GM23338 (cell line): ENCODE data around the gene C2orf68. TPM values are rescaled to one million over a fixed set of nuclear protein-coding genes. Genes with fewer than 3 reads are reported as not detected.

Experiments
- ATAC-seq: fragments of 200-7000 bp; cut with Tn5 transposase; 3 replicates; pipeline ENCODE4 v1.9.1; 2020
- DNase-seq: peaks from one replicate; pipeline ENCODE4 v3.0.0-alpha.2; 2015; ENCODE audit warnings: low spot score
- H2AFZ ChIP-seq: fragments of 200-600 bp; sonication (generic); 2 replicates; pipeline ENCODE4 v1.8.0; 2016; ENCODE audit warnings: antibody characterized with exemption, mild to moderate bottlenecking, moderate library complexity
- H3F3A ChIP-seq: fragments of 200-600 bp; sonication (generic); replicated peaks from 2 replicates; pipeline ENCODE4 v1.8.0; 2017; ENCODE audit warnings: antibody characterized with exemption, mixed run types, low read depth
- H3K27ac ChIP-seq: fragments of 200-600 bp; sonication (generic); 2 replicates; pipeline ENCODE4 v1.6.1; 2016; ENCODE audit warnings: low read depth
- H3K27me3 ChIP-seq: fragments of 200-600 bp; sonication (generic); 2 replicates; pipeline ENCODE4 v1.8.0; 2016; ENCODE audit warnings: mild to moderate bottlenecking, mixed run types, moderate library complexity; ENCODE audit not compliant: insufficient read depth
- H3K36me3 ChIP-seq: fragments of 200-600 bp; sonication (generic); 2 replicates; pipeline ENCODE4 v1.8.0; 2016; ENCODE audit warnings: mild to moderate bottlenecking; ENCODE audit not compliant: insufficient read depth
- H3K4me1 ChIP-seq: fragments of 200-600 bp; sonication (generic); 2 replicates; pipeline ENCODE4 v1.8.0; 2016; ENCODE audit warnings: mild to moderate bottlenecking, moderate library complexity; ENCODE audit not compliant: insufficient read depth
- H3K4me2 ChIP-seq: fragments of 200-600 bp; sonication (generic); 2 replicates; pipeline ENCODE4 v1.7.1; 2017; ENCODE audit warnings: mixed run types
- H3K4me3 ChIP-seq: fragments of 200-600 bp; sonication (generic); 2 replicates; pipeline ENCODE4 v1.6.1; 2016; ENCODE audit warnings: mixed run types
- H3K79me2 ChIP-seq: fragments of 200-600 bp; sonication (generic); replicated peaks from 2 replicates; pipeline ENCODE4 v1.8.0; 2017; ENCODE audit warnings: mild to moderate bottlenecking; ENCODE audit not compliant: insufficient read depth
- H3K9me2 ChIP-seq: fragments of 200-600 bp; sonication (generic); 2 replicates; pipeline ENCODE4 v1.8.0; 2017; ENCODE audit not compliant: insufficient read depth
- H4K20me1 ChIP-seq: fragments of 200-600 bp; sonication (generic); replicated peaks from 2 replicates; pipeline ENCODE4 v1.8.0; 2017; ENCODE audit warnings: mild to moderate bottlenecking; ENCODE audit not compliant: insufficient read depth
- H3K27ac Mint-ChIP-seq: 2 replicates; pipeline ENCODE4 v1.8.0; 2020; ENCODE audit warnings: inconsistent platforms, mild to moderate bottlenecking, moderate library complexity, mixed read lengths
- H3K27me3 Mint-ChIP-seq: 3 replicates; pipeline ENCODE4 v1.8.0; 2022; ENCODE audit warnings: low read depth, mild to moderate bottlenecking, moderate library complexity, mixed read lengths, inconsistent platforms; ENCODE audit not compliant: insufficient read depth, poor library complexity
- H3K36me3 Mint-ChIP-seq: 3 replicates; pipeline ENCODE4 v1.8.0; 2021; ENCODE audit warnings: low read depth, mild to moderate bottlenecking, inconsistent platforms, moderate library complexity, mixed read lengths
- H3K4me1 Mint-ChIP-seq: 3 replicates; pipeline ENCODE4 v1.8.0; 2020; ENCODE audit warnings: mild to moderate bottlenecking, inconsistent platforms, mixed read lengths
- H3K4me3 Mint-ChIP-seq: 3 replicates; pipeline ENCODE4 v1.8.0; 2021; ENCODE audit warnings: moderate library complexity, mild to moderate bottlenecking, inconsistent platforms, mixed read lengths
- H3K9me3 Mint-ChIP-seq: 3 replicates; pipeline ENCODE4 v1.8.0; 2020; ENCODE audit warnings: moderate library complexity, mild to moderate bottlenecking, inconsistent platforms, mixed read lengths
- CREB1 ChIP-seq: fragments of 250-450 bp; sonication (Bioruptor Pico); IDR thresholded peaks from 2 replicates; pipeline ENCODE4 v1.5.0; 2020; ENCODE audit warnings: low read depth, mild to moderate bottlenecking, moderate library complexity
- CTCF ChIP-seq, 2 experiments: fragments of 200-600 bp in 1 of 2; sonication (generic) in 1 of 2; conservative IDR thresholded peaks; 2 replicates each; pipeline versions ENCODE4 v1.5.1 to v1.6.1; 2016 to 2017; ENCODE audit warnings: antibody characterized with exemption in 2 of 2, low read depth in 2 of 2, mild to moderate bottlenecking in 2 of 2, moderate library complexity in 1 of 2
- ETS1 ChIP-seq: IDR thresholded peaks from 2 replicates; pipeline ENCODE4 v1.6.1; 2016; ENCODE audit warnings: antibody characterized with exemption
- EZH2 ChIP-seq: fragments of 200-600 bp; sonication (generic); IDR thresholded peaks from one replicate; pipeline ENCODE4 v1.8.0; 2017; ENCODE audit warnings: antibody characterized with exemption, mild to moderate bottlenecking, low read depth; ENCODE audit not compliant: unreplicated experiment
- EZH2phosphoT487 ChIP-seq: fragments of 200-600 bp; sonication (generic); IDR thresholded peaks from one replicate; pipeline ENCODE4 v1.8.1; 2018; ENCODE audit warnings: antibody characterized with exemption; ENCODE audit not compliant: unreplicated experiment
- JUNB ChIP-seq: IDR thresholded peaks from one replicate; pipeline ENCODE4 v1.6.1; 2016; ENCODE audit warnings: antibody characterized with exemption; ENCODE audit not compliant: unreplicated experiment
- NANOG ChIP-seq: IDR thresholded peaks from 2 replicates; pipeline ENCODE4 v1.6.1; 2016; ENCODE audit warnings: antibody characterized with exemption, borderline replicate concordance
- POLR2AphosphoS5 ChIP-seq: IDR thresholded peaks from 2 replicates; pipeline ENCODE4 v1.6.1; 2016; ENCODE audit warnings: antibody characterized with exemption, low read depth
- REST ChIP-seq: IDR thresholded peaks from one replicate; pipeline ENCODE4 v1.6.1; 2018; ENCODE audit warnings: antibody characterized with exemption; ENCODE audit not compliant: unreplicated experiment
- STAT1 ChIP-seq: IDR thresholded peaks from one replicate; pipeline ENCODE4 v1.6.1; 2016; ENCODE audit warnings: antibody characterized with exemption; ENCODE audit not compliant: unreplicated experiment
- ZNF114 ChIP-seq: fragments of 250-450 bp; sonication (Bioruptor Pico); IDR thresholded peaks from 2 replicates; pipeline ENCODE4 v1.5.0; 2020; ENCODE audit warnings: mild to moderate bottlenecking, moderate library complexity
- ZNF331 ChIP-seq: fragments of 250-450 bp; sonication (Bioruptor Pico); IDR thresholded peaks from 2 replicates; pipeline ENCODE4 v1.5.0; 2020; ENCODE audit warnings: low read depth, mild to moderate bottlenecking, moderate library complexity
- ZNF462 ChIP-seq: fragments of 250-450 bp; sonication (Bioruptor Pico); IDR thresholded peaks from 2 replicates; pipeline ENCODE4 v1.5.0; 2020; ENCODE audit warnings: mild to moderate bottlenecking, moderate library complexity
- polyA plus RNA-seq: library from polyadenylated mRNA; unstranded; fragments of >200 nt; fragmentation: Nextera tagmentation; extraction: Ambion mirVana; gene quantifications from 2 replicates; pipeline ENCODE4 v1.2.1, GENCODE V29; 2016
- total RNA-seq: library from RNA; depleted of rRNA; stranded (reverse); fragments of >200 nt; shearing (Covaris generic); gene quantifications from 2 replicates; pipeline ENCODE4 v1.2.3, GENCODE V29; 2014

C2orf68 gene
- total and polyA plus RNA-seq, 2 experiments from 2014 or later: 26.8 to 76.4 TPM

- Mint-ChIP-seq H3K36me3 (peaks cover 41% of the 10 kb centered on the region), H3K27me3 (peaks cover 17% of the 10 kb centered on the region), H3K4me3 (no peak overlapping the region), H3K9me3 (peaks cover 3% of the 10 kb centered on the region; the same call in 1 of the 3 replicates), H3K4me1 (peaks cover 17% of the 10 kb centered on the region), H3K27ac (no peak overlapping the region)
- Histone ChIP-seq H3K4me3 (no peak overlapping the region), H2AFZ (no peak overlapping the region), H3K9me2 (no peaks in the 10 kb centered on the region), H3K79me2 (peaks cover 29% of the 10 kb centered on the region), H3K4me1 (peaks cover 3% of the 10 kb centered on the region; the same call in 1 of the 2 replicates), H3F3A (peaks cover 18% of the 10 kb centered on the region; the same call in 1 of the 2 replicates), H3K4me2 (no peak overlapping the region), H4K20me1 (peaks cover 30% of the 10 kb centered on the region), H3K27me3 (no peaks in the 10 kb centered on the region), H3K27ac (no peak overlapping the region; the same call in 1 of the 2 replicates), H3K36me3 (0 out of 2 replicates have a peak, but pooled peaks cover 3% of the 10 kb centered on the region)
- TF ChIP-seq ETS1 (no peak), REST (no peak), ZNF331 (CRISPR knock-in tag) (no peak), CTCF (conservative IDR thresholded peaks at IDR 0.05; ENCODE audit: low read depth in 2 of 2) (no peak), JUNB (no peak), STAT1 (no peak), POLR2AphosphoS5 (no peak), EZH2 (no peak), ZNF114 (CRISPR knock-in tag) (no peak), ZNF462 (no peak), CREB1 (CRISPR knock-in tag) (no peak), NANOG (no peak), EZH2phosphoT487 (no peak)
- ATAC-seq (no peak), DNase-seq (no peak)
These were observed 6.3 kb downstream of the C2orf68 start for GRCh38 chr2:85605406-85606115.
